GM10248 (cell line): ENCODE results near the gene FAAH.

Experiments
- CTCF ChIA-PET: fragments of 300-600 bp; sonication (Branson Sonifier 250); formaldehyde crosslinking; extraction: SDS; loops from one replicate; lab custom pipeline; 2021; ENCODE audit warnings: antibody characterized with exemption; lab: Yijun Ruan, JAX
- POLR2A ChIA-PET: fragments of 350-650 bp; sonication (Branson Sonifier 250); formaldehyde crosslinking; extraction: SDS; loops from one replicate; lab custom pipeline; 2020; ENCODE audit warnings: antibody characterized with exemption; lab: Yijun Ruan, JAX
- DNase-seq: peaks from one replicate; pipeline ENCODE4 v3.0.0; 2012; ENCODE audit errors: extremely low spot score
- TF ChIP-seq, protein P1 (sequence below): IDR thresholded peaks from 2 replicates; pipeline ENCODE4 v1.5.1; 2012; ENCODE audit warnings: mild to moderate bottlenecking, low read depth; ENCODE audit errors: extremely low read depth, missing control alignments, control extremely low read depth

FAAH gene

DNA sequence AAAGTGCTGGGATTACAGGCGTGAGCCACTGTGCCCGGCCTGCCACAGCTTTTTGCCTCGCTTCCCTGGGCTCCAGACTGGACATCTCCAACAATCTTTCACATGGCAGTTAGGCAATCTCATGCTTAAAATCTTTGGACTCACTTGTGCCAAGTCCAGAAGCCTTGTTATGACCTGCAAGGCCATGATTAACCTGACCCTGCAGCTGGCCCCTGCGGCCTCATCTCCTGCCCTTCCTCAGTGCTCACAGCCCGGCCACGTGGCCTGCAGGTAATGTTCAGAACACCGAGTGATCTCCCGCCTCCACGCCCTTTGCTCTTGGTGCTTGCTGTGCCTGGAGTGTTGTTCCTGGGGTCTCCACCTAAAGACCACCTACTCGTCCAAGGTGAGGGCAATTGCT, 24.9 kb downstream of the FAAH start:
- ChIA-PET CTCF (interaction anchor here (1.3 to 2.5 kb wide), 3 partner anchors 12 to 23 kb away, joined by 3 to 11 read pairs (median 4); no protein-coding TSS in a partner anchor), POLR2A (no interaction called here)
- TF ChIP-seq, protein P1, sequence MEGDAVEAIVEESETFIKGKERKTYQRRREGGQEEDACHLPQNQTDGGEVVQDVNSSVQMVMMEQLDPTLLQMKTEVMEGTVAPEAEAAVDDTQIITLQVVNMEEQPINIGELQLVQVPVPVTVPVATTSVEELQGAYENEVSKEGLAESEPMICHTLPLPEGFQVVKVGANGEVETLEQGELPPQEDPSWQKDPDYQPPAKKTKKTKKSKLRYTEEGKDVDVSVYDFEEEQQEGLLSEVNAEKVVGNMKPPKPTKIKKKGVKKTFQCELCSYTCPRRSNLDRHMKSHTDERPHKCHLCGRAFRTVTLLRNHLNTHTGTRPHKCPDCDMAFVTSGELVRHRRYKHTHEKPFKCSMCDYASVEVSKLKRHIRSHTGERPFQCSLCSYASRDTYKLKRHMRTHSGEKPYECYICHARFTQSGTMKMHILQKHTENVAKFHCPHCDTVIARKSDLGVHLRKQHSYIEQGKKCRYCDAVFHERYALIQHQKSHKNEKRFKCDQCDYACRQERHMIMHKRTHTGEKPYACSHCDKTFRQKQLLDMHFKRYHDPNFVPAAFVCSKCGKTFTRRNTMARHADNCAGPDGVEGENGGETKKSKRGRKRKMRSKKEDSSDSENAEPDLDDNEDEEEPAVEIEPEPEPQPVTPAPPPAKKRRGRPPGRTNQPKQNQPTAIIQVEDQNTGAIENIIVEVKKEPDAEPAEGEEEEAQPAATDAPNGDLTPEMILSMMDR: no peak
- DNase-seq: no peak

DNA sequence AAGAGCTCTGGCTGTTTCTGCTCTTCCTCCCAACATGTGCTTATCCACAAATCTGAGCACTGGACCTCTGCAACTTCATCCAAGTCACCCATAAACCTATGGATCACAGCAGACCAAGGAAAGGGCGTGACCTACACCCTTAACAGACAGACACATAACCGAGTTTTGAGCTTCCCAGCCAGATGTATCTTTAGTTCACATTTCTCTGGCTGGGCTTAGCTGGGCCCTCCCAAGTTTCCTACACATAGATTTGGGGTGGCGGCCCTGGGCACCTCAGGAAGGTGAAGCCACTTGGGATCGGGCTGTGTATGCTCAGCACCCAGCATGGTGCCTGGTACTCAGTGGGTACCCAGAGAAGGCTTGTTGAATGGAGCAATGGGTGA, 26.4 kb downstream of the FAAH start:
- TF ChIP-seq, protein P1: no peak
- ChIA-PET CTCF (interaction anchor here (0.8 to 3.6 kb wide), 8 partner anchors 9 to 58 kb away, joined by 3 to 13 read pairs (median 4); no protein-coding TSS in a partner anchor), POLR2A (no interaction called here)
- no peak for DNase-seq

DNA sequence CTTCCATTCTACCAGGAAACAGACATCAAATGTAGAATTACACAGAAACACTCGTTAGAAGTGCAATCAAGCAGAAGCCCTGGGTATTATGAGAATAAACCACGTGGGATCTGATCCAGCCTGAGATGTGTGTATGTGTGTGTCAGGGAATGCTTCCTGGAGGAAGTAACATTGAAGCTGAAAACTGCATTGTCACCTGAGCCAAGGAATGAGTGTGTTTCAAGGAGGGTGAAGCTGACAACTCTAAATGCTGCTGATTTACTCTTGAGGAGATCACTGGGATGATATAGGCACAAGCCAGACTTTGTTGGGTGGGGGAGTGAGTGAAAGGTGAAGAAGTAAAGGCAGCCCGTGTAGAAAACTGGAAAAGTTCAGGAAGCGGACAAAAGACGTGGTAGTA, 27.6 kb downstream of the FAAH start:
- POLR2A ChIA-PET: no interaction called here
- TF ChIP-seq, protein P1: no peak
- CTCF ChIA-PET: interaction anchor here (0.9 to 3.6 kb wide), 6 partner anchors 10 to 106 kb away, joined by 3 to 13 read pairs (median 3); no protein-coding TSS in a partner anchor
- DNase-seq: no peak

DNA sequence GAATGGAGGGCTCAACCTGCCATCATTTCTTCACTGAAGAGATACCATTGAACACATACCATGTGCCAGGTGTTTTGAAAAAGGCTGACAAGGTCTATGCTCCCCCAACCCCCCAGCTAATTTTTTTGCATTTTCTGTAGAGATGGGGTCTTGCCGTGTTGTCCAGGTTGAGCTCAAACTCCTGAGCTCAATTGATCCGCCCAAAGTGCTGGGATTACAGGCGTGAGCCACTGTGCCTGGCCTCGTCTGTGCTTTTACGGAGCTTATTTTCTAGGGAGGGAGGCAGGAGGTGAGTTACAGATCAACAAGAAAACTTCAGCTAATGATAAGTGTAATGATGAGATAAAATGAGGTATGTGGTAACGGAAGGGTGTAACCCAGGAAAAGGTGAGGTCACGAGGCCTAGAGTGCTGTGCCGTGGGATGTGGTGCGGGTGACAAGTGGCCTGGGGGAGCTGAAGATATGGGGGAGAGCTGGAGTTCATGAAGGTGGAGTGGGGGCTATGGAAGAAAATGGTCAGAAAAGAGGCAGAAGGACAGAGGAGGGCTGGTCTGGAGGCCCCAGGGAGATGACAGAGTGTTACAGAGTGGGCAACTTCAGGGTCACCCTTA, 28.2 kb downstream of the FAAH start:
- CTCF ChIA-PET: interaction anchor here (0.9 to 3.6 kb wide), 4 partner anchors 11 to 105 kb away, joined by 3 to 13 read pairs (median 3); no protein-coding TSS in a partner anchor
- DNase-seq: no peak
- TF ChIP-seq, protein P1: no peak
- POLR2A ChIA-PET: no interaction called here

DNA sequence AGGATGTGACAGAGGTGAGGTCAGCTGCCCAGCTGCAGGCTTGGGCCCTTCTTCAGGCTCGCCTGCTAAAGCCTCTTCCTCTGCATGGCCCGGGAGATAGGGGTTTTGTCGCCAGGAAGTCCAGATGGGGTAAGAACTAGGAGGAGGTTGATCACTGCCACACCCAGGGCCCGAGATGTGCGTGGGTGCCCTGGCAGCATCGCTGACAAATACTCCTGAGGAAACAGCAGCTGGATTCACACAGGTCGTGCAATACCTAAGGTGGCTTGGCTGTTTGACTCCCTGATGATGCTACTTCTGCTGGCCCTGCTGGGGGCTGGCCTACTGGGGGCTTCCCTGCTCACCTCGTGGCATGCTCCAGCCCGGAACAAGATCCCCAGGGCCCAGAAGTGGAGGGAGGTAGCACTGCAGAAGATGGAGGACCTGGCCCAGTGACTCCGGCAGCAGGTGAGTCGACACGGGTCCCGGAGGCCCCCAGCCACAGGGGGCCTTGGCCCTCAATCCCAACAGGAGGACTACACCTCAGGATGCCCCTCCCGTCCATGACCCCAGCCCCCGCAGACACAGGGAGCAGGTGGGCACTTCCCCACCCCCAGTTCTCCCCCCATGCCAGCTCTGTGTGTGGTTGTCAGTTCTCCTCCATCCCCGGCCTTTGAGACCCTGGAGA, 29.6 kb downstream of the FAAH start:
- CTCF ChIA-PET: interaction anchor here (2.9 to 3.6 kb wide), 2 partner anchors 11 to 18 kb away, joined by 9 to 13 read pairs; no protein-coding TSS in a partner anchor
- POLR2A ChIA-PET: no interaction called here
- TF ChIP-seq, protein P1: no peak
- no peak for DNase-seq

DNA sequence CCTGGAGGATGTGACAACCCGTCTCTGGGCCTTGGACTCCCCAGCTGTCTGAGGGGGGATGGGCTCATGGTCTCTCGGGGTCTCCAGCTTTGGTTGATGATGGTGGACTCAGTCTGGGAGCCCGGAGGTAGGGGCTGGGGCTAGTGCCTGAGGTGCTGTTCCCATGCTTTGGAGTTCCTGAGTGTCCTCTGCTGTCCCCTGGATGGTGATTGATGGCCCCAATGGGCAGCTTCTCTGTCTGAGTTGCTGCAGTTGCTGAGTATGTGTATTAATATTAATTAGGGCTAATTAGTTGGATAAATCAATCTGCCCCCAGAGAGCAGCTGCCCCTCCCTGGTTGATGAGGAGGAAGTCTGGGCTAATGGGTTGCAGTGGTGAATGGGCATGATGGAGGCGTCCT, 30.6 kb downstream of the FAAH start:
- DNase-seq: no peak
- TF ChIP-seq, protein P1: no peak
- CTCF ChIA-PET: interaction anchor here (2.9 kb wide), 1 partner anchor 10 kb away, joined by 9 read pairs; no protein-coding TSS in a partner anchor
- POLR2A ChIA-PET: no interaction called here
